Subcutaneous abdominal adipose tissue (tissue), 5 donors: Measurements from ENCODE around the gene ALOX15.
A peak's percentile ranks its signal among the peaks of the same experiment; 100 is the strongest.
"Not testable (repeated sequence)": the region's sequence is repeated elsewhere in the genome, so short reads cannot be mapped to it uniquely, and the experiment has no call there.

ENCODE experiments used
- H3K27ac ChIP-seq: one replicate; pipeline ENCODE4 v1.7.0; 2013; ENCODE audit warnings: low read depth, mild to moderate bottlenecking, inconsistent platforms, low read length, moderate library complexity
- H3K27me3 ChIP-seq, 5 donors: one replicate each; pipeline ENCODE4 v1.7.0; 2013; ENCODE audit warnings: low read length in 5 of 5, inconsistent platforms in 1 of 5; ENCODE audit not compliant: control insufficient read depth in 5 of 5, insufficient read depth in 4 of 5
- H3K36me3 ChIP-seq, 5 donors: one replicate each; pipeline ENCODE4 v1.7.0; 2013; ENCODE audit warnings: low read length in 5 of 5; ENCODE audit not compliant: control insufficient read depth in 5 of 5, insufficient read depth in 5 of 5
- H3K4me1 ChIP-seq, 5 donors: one replicate each; pipeline ENCODE4 v1.7.0; 2013; ENCODE audit warnings: low read length in 5 of 5, mild to moderate bottlenecking in 3 of 5, moderate library complexity in 1 of 5; ENCODE audit not compliant: control insufficient read depth in 5 of 5, insufficient read depth in 5 of 5
- H3K4me3 ChIP-seq, 5 donors: one replicate each; pipeline ENCODE4 v1.7.0; 2013; ENCODE audit warnings: low read length in 5 of 5, low read depth in 1 of 5
- H3K9ac ChIP-seq, 5 donors: one replicate each; pipeline ENCODE4 v1.7.0; 2013; ENCODE audit warnings: low read length in 5 of 5, mild to moderate bottlenecking in 4 of 5, moderate library complexity in 3 of 5
- H3K9me3 ChIP-seq, 5 donors: one replicate each; pipeline ENCODE4 v1.7.0; 2013; ENCODE audit warnings: low read length in 5 of 5; ENCODE audit not compliant: control insufficient read depth in 5 of 5
- donor health status: healthy.
- donor health status: healthy.
- donor health status: healthy.
- donor health status: healthy.
- donor health status: healthy.

Gene ALOX15

GRCh38 chr17:4657678-4658077 is 16.2 kb upstream of the ALOX15 start:
- H3K4me3 ChIP-seq: no peak overlapping the region
- peaks cover 0 to 5% (median 0%) of the 10 kb centered on the region in 5 donors for H3K4me1 ChIP-seq
- H3K27me3 ChIP-seq: peaks cover 0 to 7% (median 2%) of the 10 kb centered on the region in 5 donors
- no peak overlapping the region for H3K9ac ChIP-seq
- H3K9me3 ChIP-seq: no peaks in the 10 kb centered on the region
- H3K36me3 ChIP-seq: no peaks in the 10 kb centered on the region
- H3K27ac ChIP-seq: no peak overlapping the region

GRCh38 chr17:4655933-4656332 is 14.5 kb upstream of the ALOX15 start:
- H3K27me3 ChIP-seq, H3K4me1 ChIP-seq, H3K36me3 ChIP-seq, H3K9me3 ChIP-seq, H3K9ac ChIP-seq, H3K27ac ChIP-seq, H3K4me3 ChIP-seq: not testable (repeated sequence)

GRCh38 chr17:4652997-4653396 is 11.5 kb upstream of the ALOX15 start:
- Histone ChIP-seq H3K27me3 (peaks cover 0 to 3% (median 2%) of the 10 kb centered on the region in 5 donors), H3K27ac (no peak overlapping the region), H3K9me3 (no peaks in the 10 kb centered on the region)

DNA sequence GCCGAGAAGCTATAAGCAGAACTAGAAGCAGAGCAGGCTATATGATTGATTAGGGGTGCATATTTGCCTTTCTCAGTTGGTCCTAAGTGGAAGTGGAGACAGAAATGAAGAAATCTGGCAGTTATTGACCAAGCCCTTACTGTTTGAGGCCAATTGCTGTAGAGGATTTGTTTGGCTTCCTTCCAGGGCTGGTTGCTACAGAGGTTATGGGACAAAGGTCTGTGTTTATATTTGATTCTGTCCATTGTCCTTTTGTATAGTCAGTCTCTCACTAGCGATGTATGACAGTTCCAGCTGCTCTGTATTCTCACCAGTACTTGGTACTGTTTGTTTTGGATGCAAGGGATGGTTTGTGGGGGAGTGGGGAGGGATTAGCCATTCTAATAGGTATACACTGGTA is 7.3 kb upstream of the ALOX15 start:
- Histone ChIP-seq H3K9me3 (peaks cover 0 to 2% (median 0%) of the 10 kb centered on the region in 5 donors), H3K4me1 (peaks cover 0 to 20% (median 11%) of the 10 kb centered on the region in 5 donors), H3K4me3 (peak overlapping the region in 1 of 5 donors; percentile 12), H3K9ac (no peak overlapping the region), H3K36me3 (no peaks in the 10 kb centered on the region), H3K27me3 (peaks cover 0 to under 1% (median 0%) of the 10 kb centered on the region in 5 donors), H3K27ac (no peak overlapping the region)

More at GRCh38 chr17:4652997-4653396, 11.5 kb upstream of the ALOX15 start:
- Histone ChIP-seq H3K4me3 (no peak overlapping the region), H3K9ac (no peak overlapping the region), H3K36me3 (no peaks in the 10 kb centered on the region), H3K4me1 (peaks cover 0 to 22% (median 11%) of the 10 kb centered on the region in 5 donors)

GRCh38 chr17:4645642-4646041 is 4.2 kb upstream of the ALOX15 start:
- no peak overlapping the region for H3K9ac ChIP-seq
- no peak overlapping the region for H3K4me3 ChIP-seq
- H3K27me3 ChIP-seq: peaks cover 11 to 13% (median 12%) of the 10 kb centered on the region in 5 donors
- peaks cover 0 to 28% (median 16%) of the 10 kb centered on the region in 5 donors for H3K4me1 ChIP-seq
- no peak overlapping the region for H3K27ac ChIP-seq
- no peaks in the 10 kb centered on the region for H3K36me3 ChIP-seq
- H3K9me3 ChIP-seq: peaks cover 0 to 2% (median 0%) of the 10 kb centered on the region in 5 donors

- Histone ChIP-seq H3K27me3 (peaks cover 11 to 21% (median 18%) of the 10 kb centered on the region in 5 donors), H3K4me3 (no peak overlapping the region), H3K4me1 (peaks cover 0 to 19% (median 5%) of the 10 kb centered on the region in 5 donors), H3K9me3 (peaks cover 0 to 2% (median 0%) of the 10 kb centered on the region in 5 donors), H3K9ac (no peak overlapping the region), H3K36me3 (no peaks in the 10 kb centered on the region), H3K27ac (no peak overlapping the region)
Measured at GRCh38 chr17:4643676-4644075, 2.2 kb upstream of the ALOX15 start.

- H3K27me3 ChIP-seq: peaks cover 11 to 23% (median 21%) of the 10 kb centered on the region in 5 donors
- H3K36me3 ChIP-seq: no peaks in the 10 kb centered on the region
- no peak overlapping the region for H3K4me3 ChIP-seq
- peaks cover 0 to 12% (median 3%) of the 10 kb centered on the region in 5 donors for H3K4me1 ChIP-seq
- peaks cover 0 to 2% (median 0%) of the 10 kb centered on the region in 5 donors for H3K9me3 ChIP-seq
- H3K9ac ChIP-seq: no peak overlapping the region
- no peak overlapping the region for H3K27ac ChIP-seq
Measured at GRCh38 chr17:4642286-4642685, 808 bp upstream of the ALOX15 start.

DNA sequence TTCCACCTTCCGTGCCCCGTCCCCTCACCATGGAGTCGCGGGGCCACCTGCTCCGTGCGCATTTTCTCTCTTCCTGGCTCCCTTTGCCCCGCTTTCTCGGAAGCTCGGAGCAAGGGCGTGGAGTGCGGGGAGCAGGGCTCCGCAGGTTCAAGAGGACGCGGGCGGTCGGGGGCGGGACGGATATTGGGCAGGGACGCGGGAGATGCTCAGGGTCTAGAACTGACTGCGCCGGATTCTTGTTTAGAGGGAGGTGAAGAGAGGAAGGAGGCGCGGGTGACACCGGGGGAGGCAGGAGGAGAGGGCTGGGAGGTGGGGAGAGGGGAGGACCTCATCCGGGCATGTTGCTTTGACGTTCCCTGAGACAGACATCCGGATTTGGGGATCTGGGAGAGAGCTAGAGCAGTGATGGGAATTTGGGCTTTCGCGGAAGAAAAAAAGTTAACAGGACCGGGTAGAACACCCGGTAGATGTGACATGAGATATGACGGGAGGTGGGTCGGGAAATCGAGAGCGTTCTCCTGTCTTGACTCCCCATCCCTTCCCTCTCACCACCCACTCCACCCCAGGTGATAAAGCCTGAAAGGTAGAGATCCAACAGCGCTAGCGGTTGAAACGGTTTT is 799 bp downstream of the ALOX15 start:
- Histone ChIP-seq H3K4me1 (peaks cover 0 to 25% (median 8%) of the 10 kb centered on the region in 5 donors), H3K27me3 (peaks cover 17 to 38% (median 28%) of the 10 kb centered on the region in 5 donors)
- H3K27ac ChIP-seq, H3K9me3 ChIP-seq, H3K9ac ChIP-seq, H3K36me3 ChIP-seq, H3K4me3 ChIP-seq: not testable (repeated sequence)

GRCh38 chr17:4639301-4640059 is 2.0 kb downstream of the ALOX15 start:
- not testable (repeated sequence) for H3K4me3 ChIP-seq
- H3K4me1 ChIP-seq: peaks cover 0 to 30% (median 12%) of the 10 kb centered on the region in 5 donors

GRCh38 chr17:4638766-4639165 is 2.7 kb downstream of the ALOX15 start:
- not testable (repeated sequence) for H3K27ac ChIP-seq, H3K4me3 ChIP-seq, H3K36me3 ChIP-seq, H3K9ac ChIP-seq, H3K9me3 ChIP-seq
- H3K4me1 ChIP-seq: peaks cover 0 to 30% (median 12%) of the 10 kb centered on the region in 5 donors
- peaks cover 17 to 41% (median 31%) of the 10 kb centered on the region in 5 donors for H3K27me3 ChIP-seq

More at GRCh38 chr17:4639301-4640059, 2.0 kb downstream of the ALOX15 start:
- not testable (repeated sequence) for H3K36me3 ChIP-seq, H3K9me3 ChIP-seq, H3K9ac ChIP-seq, H3K27ac ChIP-seq
- peaks cover 17 to 42% (median 32%) of the 10 kb centered on the region in 5 donors for H3K27me3 ChIP-seq
